Immature natural killer cell (primary cell): ENCODE measurements around the gene ZNF117. TPM values are rescaled to one million over a fixed set of nuclear protein-coding genes. Genes with fewer than 3 reads are reported as not detected.
"Not testable (repeated sequence)": the region's sequence is repeated elsewhere in the genome, so short reads cannot be mapped to it uniquely, and the experiment has no call there.

Experiments
- DNase-seq, 3 donors: peaks; one replicate each; pipeline ENCODE4 v3.0.0; 2022; ENCODE audit warnings: mixed read lengths in 1 of 3
- H3K27ac Mint-ChIP-seq, 6 donors: one replicate each; pipeline ENCODE4 v1.8.0; 2020; ENCODE audit warnings: mixed read lengths in 6 of 6, mild to moderate bottlenecking in 5 of 6, inconsistent platforms in 4 of 6, moderate library complexity in 3 of 6
- H3K27me3 Mint-ChIP-seq, 3 donors: one replicate each; pipeline ENCODE4 v1.8.0; 2020 to 2021; ENCODE audit warnings: low read depth in 3 of 3, mild to moderate bottlenecking in 3 of 3, mixed read lengths in 3 of 3, moderate library complexity in 3 of 3, inconsistent platforms in 1 of 3
- H3K36me3 Mint-ChIP-seq, 3 donors: one replicate each; pipeline ENCODE4 v1.8.0; 2020; ENCODE audit warnings: mixed read lengths in 3 of 3, inconsistent platforms in 2 of 3, mild to moderate bottlenecking in 2 of 3
- H3K4me1 Mint-ChIP-seq, 2 donors: one replicate each; pipeline ENCODE4 v1.8.0; 2020; ENCODE audit warnings: inconsistent platforms in 2 of 2, mild to moderate bottlenecking in 2 of 2, mixed read lengths in 2 of 2, moderate library complexity in 1 of 2
- H3K4me3 Mint-ChIP-seq, 5 donors: one replicate each; pipeline ENCODE4 v1.8.0; 2020; ENCODE audit warnings: mild to moderate bottlenecking in 5 of 5, mixed read lengths in 5 of 5, inconsistent platforms in 3 of 5, moderate library complexity in 3 of 5
- H3K9me3 Mint-ChIP-seq, 6 donors: one replicate each; pipeline ENCODE4 v1.8.0; 2020; ENCODE audit warnings: mild to moderate bottlenecking in 6 of 6, mixed read lengths in 6 of 6, inconsistent platforms in 4 of 6, moderate library complexity in 3 of 6
- polyA plus RNA-seq, 3 donors: library from polyadenylated mRNA; unstranded; fragments of 300-500 nt; fragmentation: Illumina TruSeq; gene quantifications; one replicate each; pipeline ENCODE4 v1.2.3, GENCODE V29; 2021

ZNF117 gene
- polyA plus RNA-seq, 3 donors from 2014 or later = 0.27 to 0.81 (median 0.70) TPM

GRCh38 chr7:64928252-64929187 lies 62.3 kb downstream of the ZNF117 start:
- H3K27ac Mint-ChIP-seq, DNase-seq, H3K4me3 Mint-ChIP-seq, H3K27me3 Mint-ChIP-seq, H3K4me1 Mint-ChIP-seq: not testable (repeated sequence)
- H3K9me3 Mint-ChIP-seq = peaks cover 29 to 69% (median 62%) of the 10 kb centered on the region in 6 donors
- H3K36me3 Mint-ChIP-seq = peaks cover 52 to 67% (median 65%) of the 10 kb centered on the region in 3 donors

Other genes with a start within 250 kb of the ZNF117 start
- gene ZNF138, start 196.6 kb downstream of the ZNF117 start, polyA plus RNA-seq = 1 to 10 TPM; 3.7 to 8.2 (median 6.3) TPM
- 1 to 10 TPM; 1.8 to 3.2 (median 2.1) TPM for gene ZNF273, start 87.8 kb downstream of the ZNF117 start, polyA plus RNA-seq
- gene ERV3-1, start 15.7 kb upstream of the ZNF117 start, polyA plus RNA-seq = 10 to 100 TPM in 1 of 3 donors, 1 to 10 TPM in 2; 6.2 to 16.3 (median 7.3) TPM